ENCODE data around the gene SLK. TPM values are rescaled to one million over a fixed set of nuclear protein-coding genes. Genes with fewer than 3 reads are reported as not detected.

Gene SLK
- total RNA-seq, 1 donor from 2014 or later, result 27.5 TPM

- no peak overlapping the region for H3K4me3 Mint-ChIP-seq (ENCODE audit: unreplicated experiment)
- H3K4me1 Mint-ChIP-seq (ENCODE audit: low read depth, unreplicated experiment), result peaks cover under 1% of the 10 kb centered on the region
- no peak overlapping the region for H3K4me2 ChIP-seq (ENCODE audit: low read length)
Observed at GRCh38 chr10:103995134-103995533, 28.2 kb downstream of the SLK start.

DNA sequence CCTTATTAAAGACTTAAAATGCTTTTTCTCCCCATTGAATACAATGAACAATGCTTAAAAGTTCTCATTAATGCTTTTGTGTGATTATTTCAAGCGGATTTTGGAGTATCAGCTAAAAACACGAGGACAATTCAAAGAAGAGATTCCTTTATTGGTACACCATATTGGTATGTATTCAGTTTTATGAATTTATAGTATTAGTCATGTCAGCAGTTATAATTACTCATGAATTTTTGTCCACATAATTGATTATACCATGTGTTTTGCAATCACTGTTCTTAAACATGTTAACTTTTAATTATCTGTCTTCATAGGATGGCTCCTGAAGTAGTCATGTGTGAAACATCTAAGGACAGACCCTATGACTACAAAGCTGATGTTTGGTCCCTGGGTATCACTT is 31.9 kb downstream of the SLK start:
- H3K9me3 ChIP-seq (ENCODE audit: insufficient read depth, low read depth, low read length), result no peaks in the 10 kb centered on the region
- no peaks in the 10 kb centered on the region for H4K20me1 ChIP-seq (ENCODE audit: insufficient read depth, low read length)
- no peaks in the 10 kb centered on the region for H3K79me2 ChIP-seq (ENCODE audit: insufficient read depth, low read length)
- Mint-ChIP-seq H3K27ac (ENCODE audit: unreplicated experiment) (no peak overlapping the region), H3K9me3 (ENCODE audit: unreplicated experiment) (no peaks in the 10 kb centered on the region), H3K4me1 (ENCODE audit: low read depth, unreplicated experiment) (no peaks in the 10 kb centered on the region), H3K4me3 (ENCODE audit: unreplicated experiment) (no peak overlapping the region), H3K27me3 (ENCODE audit: low read depth, unreplicated experiment) (no peaks in the 10 kb centered on the region), H3K36me3 (ENCODE audit: low read depth, unreplicated experiment) (no peaks in the 10 kb centered on the region)
- H3K36me3 ChIP-seq (ENCODE audit: insufficient read depth, low read length), result peaks cover 31% of the 10 kb centered on the region
- no peak overlapping the region for H2AFZ ChIP-seq (ENCODE audit: low read depth, low read length)
- H3K9ac ChIP-seq (ENCODE audit: low read length), result no peak overlapping the region
- H3K4me2 ChIP-seq (ENCODE audit: low read length), result no peak overlapping the region
- no peak overlapping the region for H3K27ac ChIP-seq (ENCODE audit: low read depth, low read length)
- H3K27me3 ChIP-seq (ENCODE audit: insufficient read depth, low read length), result no peaks in the 10 kb centered on the region
- H3K4me1 ChIP-seq (ENCODE audit: insufficient read depth, low read length), result no peaks in the 10 kb centered on the region
- no peak for DNase-seq (ENCODE audit: low read depth)
- no peak overlapping the region for H3K4me3 ChIP-seq (ENCODE audit: insufficient read depth, low read depth, low read length)
- TF ChIP-seq EZH2 (IDR thresholded peaks at IDR 0.05; ENCODE audit: insufficient read depth, low read length), result no peak
- TF ChIP-seq, protein P1, sequence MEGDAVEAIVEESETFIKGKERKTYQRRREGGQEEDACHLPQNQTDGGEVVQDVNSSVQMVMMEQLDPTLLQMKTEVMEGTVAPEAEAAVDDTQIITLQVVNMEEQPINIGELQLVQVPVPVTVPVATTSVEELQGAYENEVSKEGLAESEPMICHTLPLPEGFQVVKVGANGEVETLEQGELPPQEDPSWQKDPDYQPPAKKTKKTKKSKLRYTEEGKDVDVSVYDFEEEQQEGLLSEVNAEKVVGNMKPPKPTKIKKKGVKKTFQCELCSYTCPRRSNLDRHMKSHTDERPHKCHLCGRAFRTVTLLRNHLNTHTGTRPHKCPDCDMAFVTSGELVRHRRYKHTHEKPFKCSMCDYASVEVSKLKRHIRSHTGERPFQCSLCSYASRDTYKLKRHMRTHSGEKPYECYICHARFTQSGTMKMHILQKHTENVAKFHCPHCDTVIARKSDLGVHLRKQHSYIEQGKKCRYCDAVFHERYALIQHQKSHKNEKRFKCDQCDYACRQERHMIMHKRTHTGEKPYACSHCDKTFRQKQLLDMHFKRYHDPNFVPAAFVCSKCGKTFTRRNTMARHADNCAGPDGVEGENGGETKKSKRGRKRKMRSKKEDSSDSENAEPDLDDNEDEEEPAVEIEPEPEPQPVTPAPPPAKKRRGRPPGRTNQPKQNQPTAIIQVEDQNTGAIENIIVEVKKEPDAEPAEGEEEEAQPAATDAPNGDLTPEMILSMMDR (IDR thresholded peaks at IDR 0.05; ENCODE audit: insufficient read depth, low read depth, low read length), result no peak
- no peak for FAIRE-seq

More at GRCh38 chr10:103995134-103995533, 28.2 kb downstream of the SLK start:
- no peak overlapping the region for H3K27ac Mint-ChIP-seq (ENCODE audit: unreplicated experiment)
- H3K27me3 Mint-ChIP-seq (ENCODE audit: low read depth, unreplicated experiment), result no peaks in the 10 kb centered on the region
- H3K4me1 ChIP-seq (ENCODE audit: insufficient read depth, low read length), result no peaks in the 10 kb centered on the region
- H3K9me3 ChIP-seq (ENCODE audit: insufficient read depth, low read depth, low read length), result no peaks in the 10 kb centered on the region
- H3K9me3 Mint-ChIP-seq (ENCODE audit: unreplicated experiment), result no peaks in the 10 kb centered on the region
- no peak overlapping the region for H3K9ac ChIP-seq (ENCODE audit: low read length)
- H3K36me3 Mint-ChIP-seq (ENCODE audit: low read depth, unreplicated experiment), result no peaks in the 10 kb centered on the region
- no peak overlapping the region for H3K27ac ChIP-seq (ENCODE audit: low read depth, low read length)
- TF ChIP-seq, protein P1 (IDR thresholded peaks at IDR 0.05; ENCODE audit: insufficient read depth, low read depth, low read length), result no peak
- no peak for TF ChIP-seq EZH2 (IDR thresholded peaks at IDR 0.05; ENCODE audit: insufficient read depth, low read length)
- DNase-seq (ENCODE audit: low read depth) (no peak), FAIRE-seq (no peak)
- no peaks in the 10 kb centered on the region for H3K27me3 ChIP-seq (ENCODE audit: insufficient read depth, low read length)
- no peak overlapping the region for H3K4me3 ChIP-seq (ENCODE audit: insufficient read depth, low read depth, low read length)
- H3K79me2 ChIP-seq (ENCODE audit: insufficient read depth, low read length), result peaks cover 2% of the 10 kb centered on the region
- peaks cover 11% of the 10 kb centered on the region for H3K36me3 ChIP-seq (ENCODE audit: insufficient read depth, low read length)
- H2AFZ ChIP-seq (ENCODE audit: low read depth, low read length), result no peak overlapping the region
- H4K20me1 ChIP-seq (ENCODE audit: insufficient read depth, low read length), result peaks cover 2% of the 10 kb centered on the region

DNA sequence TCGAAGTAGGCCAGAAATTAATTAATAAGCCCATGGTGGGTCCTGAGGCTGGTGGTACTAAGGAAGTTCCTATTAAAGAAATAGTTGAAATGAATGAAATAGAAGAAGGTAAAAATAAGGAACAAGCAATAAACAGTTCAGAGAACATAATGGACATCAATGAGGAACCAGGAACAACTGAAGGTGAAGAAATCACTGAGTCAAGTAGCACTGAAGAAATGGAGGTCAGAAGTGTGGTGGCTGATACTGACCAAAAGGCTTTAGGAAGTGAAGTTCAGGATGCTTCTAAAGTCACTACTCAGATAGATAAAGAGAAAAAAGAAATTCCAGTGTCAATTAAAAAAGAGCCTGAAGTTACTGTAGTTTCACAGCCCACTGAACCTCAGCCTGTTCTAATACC is 36.0 kb downstream of the SLK start:
- no peak for FAIRE-seq
- Histone ChIP-seq H4K20me1 (ENCODE audit: insufficient read depth, low read length) (no peaks in the 10 kb centered on the region), H3K36me3 (ENCODE audit: insufficient read depth, low read length) (peaks cover 42% of the 10 kb centered on the region), H2AFZ (ENCODE audit: low read depth, low read length) (no peak overlapping the region), H3K9ac (ENCODE audit: low read length) (no peak overlapping the region), H3K27ac (ENCODE audit: low read depth, low read length) (no peak overlapping the region), H3K9me3 (ENCODE audit: insufficient read depth, low read depth, low read length) (no peaks in the 10 kb centered on the region), H3K27me3 (ENCODE audit: insufficient read depth, low read length) (no peaks in the 10 kb centered on the region), H3K4me3 (ENCODE audit: insufficient read depth, low read depth, low read length) (no peak overlapping the region), H3K4me1 (ENCODE audit: insufficient read depth, low read length) (no peaks in the 10 kb centered on the region), H3K79me2 (ENCODE audit: insufficient read depth, low read length) (no peaks in the 10 kb centered on the region), H3K4me2 (ENCODE audit: low read length) (no peak overlapping the region)
- Mint-ChIP-seq H3K27ac (ENCODE audit: unreplicated experiment) (no peak overlapping the region), H3K27me3 (ENCODE audit: low read depth, unreplicated experiment) (no peaks in the 10 kb centered on the region), H3K36me3 (ENCODE audit: low read depth, unreplicated experiment) (no peaks in the 10 kb centered on the region), H3K9me3 (ENCODE audit: unreplicated experiment) (no peaks in the 10 kb centered on the region), H3K4me3 (ENCODE audit: unreplicated experiment) (no peak overlapping the region), H3K4me1 (ENCODE audit: low read depth, unreplicated experiment) (no peaks in the 10 kb centered on the region)
- DNase-seq (ENCODE audit: low read depth), result no peak
- TF ChIP-seq, protein P1 (IDR thresholded peaks at IDR 0.05; ENCODE audit: insufficient read depth, low read depth, low read length), result no peak
- no peak for TF ChIP-seq EZH2 (IDR thresholded peaks at IDR 0.05; ENCODE audit: insufficient read depth, low read length)
